Measurements from ENCODE around the gene E2F1.

E2F1 gene

DNA sequence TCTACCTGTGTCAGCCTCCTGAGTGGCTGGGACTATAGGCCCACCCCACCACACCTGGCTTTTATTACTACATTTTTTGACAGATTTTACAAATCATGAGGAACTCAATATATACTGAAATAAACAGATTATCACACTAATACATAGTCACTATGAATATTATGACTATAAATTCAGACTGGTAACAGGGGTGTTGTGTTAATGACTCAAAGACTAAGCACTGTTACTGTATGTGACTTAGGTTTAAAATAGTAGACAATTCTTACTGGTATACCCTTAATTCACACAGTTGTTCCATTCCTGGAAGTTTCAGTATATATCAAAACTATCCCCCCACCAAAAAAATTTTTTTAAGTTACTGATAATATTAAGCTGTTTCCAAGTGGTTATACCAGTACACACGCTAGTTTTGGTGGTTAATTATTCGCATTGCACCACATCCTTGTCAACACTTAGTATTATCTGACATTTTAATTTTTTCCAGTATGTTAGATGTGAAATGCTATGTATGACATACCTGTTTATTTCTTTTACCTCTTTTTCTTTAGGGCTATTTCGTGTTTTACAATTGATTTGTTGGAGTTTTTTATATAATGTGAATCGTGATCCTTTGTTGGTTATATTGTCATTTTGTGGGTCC, 58.5 kb downstream of the E2F1 start:
- H3K9me3 ChIP-seq (ENCODE audit: control insufficient read depth, low read length), result no peaks in the 10 kb centered on the region
- H3K4me1 ChIP-seq (ENCODE audit: control insufficient read depth, insufficient read depth, low read length, poor library complexity, severe bottlenecking), result no peaks in the 10 kb centered on the region
- 100% methylated on average over 1 of the region's 4 CpGs for whole genome bisulfite sequencing, 2 experiments (ENCODE audit: insufficient coverage in 2 of 2)
- H3K4me3 ChIP-seq (ENCODE audit: extremely low read depth, insufficient read depth, low read length, poor library complexity, severe bottlenecking), result no peak overlapping the region
- H3K27ac ChIP-seq (ENCODE audit: low read depth, low read length, severe bottlenecking), result no peak overlapping the region
- H3K36me3 ChIP-seq (ENCODE audit: control insufficient read depth, insufficient read depth, low read length), result peaks cover 60% of the 10 kb centered on the region

DNA sequence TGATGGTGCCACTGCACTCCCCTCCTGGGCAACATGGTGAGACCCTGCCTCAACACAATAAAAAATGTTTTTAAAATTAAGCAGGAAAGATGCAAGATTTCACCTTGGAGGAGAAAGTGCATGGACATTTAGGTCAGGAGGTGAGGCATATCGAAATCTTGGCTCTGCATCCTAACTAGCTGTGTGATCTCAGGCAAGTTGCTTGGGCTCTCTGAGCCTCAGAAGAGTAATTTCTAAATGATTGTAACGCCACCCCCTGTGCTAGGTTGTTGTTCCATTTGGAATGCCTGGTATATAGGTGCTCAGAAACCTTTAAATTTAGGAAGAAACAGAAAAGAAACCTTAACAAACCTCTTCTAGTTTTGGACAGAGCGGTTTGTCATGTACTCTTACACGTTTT, 60.0 kb downstream of the E2F1 start:
- Histone ChIP-seq H3K4me3 (ENCODE audit: extremely low read depth, insufficient read depth, low read length, poor library complexity, severe bottlenecking) (no peak overlapping the region), H3K4me1 (ENCODE audit: control insufficient read depth, insufficient read depth, low read length, poor library complexity, severe bottlenecking) (no peaks in the 10 kb centered on the region), H3K36me3 (ENCODE audit: control insufficient read depth, insufficient read depth, low read length) (peaks cover 56% of the 10 kb centered on the region), H3K9me3 (ENCODE audit: control insufficient read depth, low read length) (no peaks in the 10 kb centered on the region), H3K27ac (ENCODE audit: low read depth, low read length, severe bottlenecking) (no peak overlapping the region)
- 95 to 97% methylated on average over 4 of the region's 4 CpGs for WGBS, 2 experiments (ENCODE audit: insufficient coverage in 2 of 2)
